SU-DHL-6 (cell line): ENCODE data around the gene CD3G.
A peak's percentile ranks its signal among the peaks of the same experiment; 100 is the strongest.
"Not testable (repeated sequence)": the region's sequence is repeated elsewhere in the genome, so short reads cannot be mapped to it uniquely, and the experiment has no call there.

Experiments
- H2AFZ ChIP-seq: fragments of 200-600 bp; sonication (generic); 2 replicates; pipeline ENCODE4 v1.6.1; 2014; ENCODE audit warnings: low read depth, mild to moderate bottlenecking, moderate library complexity, mixed read lengths, antibody characterized with exemption, low read length; ENCODE audit not compliant: severe bottlenecking
- H3F3A ChIP-seq: fragments of 200-600 bp; shearing (Covaris generic); 2 replicates; pipeline ENCODE4 v1.6.0; 2016; ENCODE audit warnings: antibody characterized with exemption, mild to moderate bottlenecking; ENCODE audit not compliant: insufficient read depth
- H3K27ac ChIP-seq: fragments of 200-600 bp; sonication (generic); 2 replicates; pipeline ENCODE4 v1.5.1; 2016; ENCODE audit warnings: low read depth, mild to moderate bottlenecking, low read length, moderate library complexity, mixed read lengths
- H3K27me3 ChIP-seq: fragments of 200-600 bp; sonication (generic), shearing (Covaris generic); 2 replicates; pipeline ENCODE4 v1.6.0; 2014; ENCODE audit warnings: mild to moderate bottlenecking, low read length
- H3K36me3 ChIP-seq: fragments of 200-600 bp; sonication (generic); 2 replicates; pipeline ENCODE4 v1.6.1; 2014; ENCODE audit warnings: mild to moderate bottlenecking, low read length, mixed read lengths
- H3K4me2 ChIP-seq: fragments of 300-600, 200-600 bp; shearing (Covaris generic), sonication (generic); 2 replicates; pipeline ENCODE4 v1.6.0; 2014; ENCODE audit warnings: low read length, low read depth, mild to moderate bottlenecking; ENCODE audit not compliant: poor library complexity, severe bottlenecking
- H3K4me3 ChIP-seq: fragments of 200-600 bp; sonication (generic); 2 replicates; pipeline ENCODE4 v1.5.1; 2014; ENCODE audit warnings: antibody characterized with exemption, low read length, mild to moderate bottlenecking, mixed read lengths; ENCODE audit not compliant: insufficient read depth, poor library complexity, severe bottlenecking
- H3K79me2 ChIP-seq: fragments of 200-600 bp; sonication (generic); 2 replicates; pipeline ENCODE4 v1.6.1; 2014; ENCODE audit warnings: mild to moderate bottlenecking, low read length, moderate library complexity; ENCODE audit not compliant: insufficient read depth
- H3K9ac ChIP-seq: fragments of 200-600 bp; sonication (generic); 2 replicates; pipeline ENCODE4 v1.7.0; 2014; ENCODE audit warnings: mild to moderate bottlenecking, low read length
- H3K9me2 ChIP-seq: fragments of 200-600 bp; sonication (generic); replicated peaks from 2 replicates; pipeline ENCODE4 v1.6.1; 2014; ENCODE audit warnings: low read length; ENCODE audit not compliant: insufficient read depth
- H3K9me3 ChIP-seq: fragments of 200-600 bp; sonication (generic); 2 replicates; pipeline ENCODE4 v1.6.1; 2014; ENCODE audit warnings: low read length, mixed read lengths; ENCODE audit not compliant: insufficient read depth
- H4K20me1 ChIP-seq: fragments of 200-600 bp; sonication (generic); 2 replicates; pipeline ENCODE4 v1.6.1; 2014; ENCODE audit warnings: low read depth, mild to moderate bottlenecking, antibody characterized with exemption, low read length, moderate library complexity, mixed read lengths
- EZH2phosphoT487 ChIP-seq: fragments of 200-600 bp; sonication (generic), shearing (Covaris generic); conservative IDR thresholded peaks from 2 replicates; pipeline ENCODE4 v1.6.1; 2018; ENCODE audit warnings: mild to moderate bottlenecking, antibody characterized with exemption, low read length, moderate library complexity, mixed read lengths
- TF ChIP-seq, protein P1 (sequence below): fragments of 200-600 bp; sonication (generic); IDR thresholded peaks from one replicate; pipeline ENCODE4 v1.5.1; 2017; ENCODE audit warnings: antibody characterized with exemption, mild to moderate bottlenecking, low read length, moderate library complexity; ENCODE audit not compliant: insufficient read depth, poor library complexity, severe bottlenecking

The CD3G gene

DNA sequence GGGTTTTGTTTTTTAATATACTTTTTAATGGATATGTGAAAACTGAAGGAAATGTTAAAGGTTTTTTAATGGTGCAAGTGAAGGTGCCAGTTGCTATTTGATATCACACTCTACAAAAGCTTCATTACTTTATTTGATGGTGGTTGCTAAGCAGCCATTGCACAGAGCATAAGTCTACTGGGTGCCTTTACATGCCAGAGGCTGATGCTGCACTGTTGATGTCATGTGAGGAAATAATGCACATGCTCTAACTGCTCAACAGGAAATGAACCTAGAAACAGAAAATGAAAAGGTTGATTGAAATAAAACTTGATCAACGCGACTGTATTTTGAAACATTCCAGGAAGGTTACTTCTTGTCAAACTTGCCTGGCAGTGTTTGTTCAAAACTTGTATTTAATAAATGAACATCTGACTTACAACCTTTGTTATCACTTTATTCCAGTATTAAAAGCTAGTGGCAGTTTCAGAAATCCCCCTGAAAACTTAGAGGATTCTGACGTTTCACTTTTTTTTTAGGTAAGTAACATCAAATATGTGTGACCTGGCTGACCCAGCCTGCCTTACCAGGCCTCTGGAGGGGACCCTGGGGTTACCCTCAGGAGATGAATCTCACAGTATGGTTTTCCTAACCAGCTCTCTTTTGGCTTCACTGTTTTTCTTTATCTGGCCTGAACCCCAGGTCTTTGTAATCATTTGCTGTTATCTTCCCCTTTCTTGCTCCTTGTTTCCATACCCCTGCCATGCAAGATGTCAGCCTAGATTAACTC lies 54.8 kb downstream of the CD3G start:
- Histone ChIP-seq H3K79me2 (peaks cover 26% of the 10 kb centered on the region), H3K4me3 (no peak overlapping the region), H4K20me1 (peaks cover 13% of the 10 kb centered on the region), H3K9me2 (no peaks in the 10 kb centered on the region), H2AFZ (no peak overlapping the region), H3K9me3 (no peaks in the 10 kb centered on the region), H3K36me3 (no peaks in the 10 kb centered on the region; the same call in 1 of the 2 replicates), H3K27me3 (no peaks in the 10 kb centered on the region), H3K27ac (peak overlapping the region; percentile 24; the same call in 1 of the 2 replicates), H3F3A (peaks cover 24% of the 10 kb centered on the region), H3K9ac (no peak overlapping the region), H3K4me2 (no peak overlapping the region)
- TF ChIP-seq, protein P1, sequence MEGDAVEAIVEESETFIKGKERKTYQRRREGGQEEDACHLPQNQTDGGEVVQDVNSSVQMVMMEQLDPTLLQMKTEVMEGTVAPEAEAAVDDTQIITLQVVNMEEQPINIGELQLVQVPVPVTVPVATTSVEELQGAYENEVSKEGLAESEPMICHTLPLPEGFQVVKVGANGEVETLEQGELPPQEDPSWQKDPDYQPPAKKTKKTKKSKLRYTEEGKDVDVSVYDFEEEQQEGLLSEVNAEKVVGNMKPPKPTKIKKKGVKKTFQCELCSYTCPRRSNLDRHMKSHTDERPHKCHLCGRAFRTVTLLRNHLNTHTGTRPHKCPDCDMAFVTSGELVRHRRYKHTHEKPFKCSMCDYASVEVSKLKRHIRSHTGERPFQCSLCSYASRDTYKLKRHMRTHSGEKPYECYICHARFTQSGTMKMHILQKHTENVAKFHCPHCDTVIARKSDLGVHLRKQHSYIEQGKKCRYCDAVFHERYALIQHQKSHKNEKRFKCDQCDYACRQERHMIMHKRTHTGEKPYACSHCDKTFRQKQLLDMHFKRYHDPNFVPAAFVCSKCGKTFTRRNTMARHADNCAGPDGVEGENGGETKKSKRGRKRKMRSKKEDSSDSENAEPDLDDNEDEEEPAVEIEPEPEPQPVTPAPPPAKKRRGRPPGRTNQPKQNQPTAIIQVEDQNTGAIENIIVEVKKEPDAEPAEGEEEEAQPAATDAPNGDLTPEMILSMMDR = no peak
- no peak for TF ChIP-seq EZH2phosphoT487

DNA sequence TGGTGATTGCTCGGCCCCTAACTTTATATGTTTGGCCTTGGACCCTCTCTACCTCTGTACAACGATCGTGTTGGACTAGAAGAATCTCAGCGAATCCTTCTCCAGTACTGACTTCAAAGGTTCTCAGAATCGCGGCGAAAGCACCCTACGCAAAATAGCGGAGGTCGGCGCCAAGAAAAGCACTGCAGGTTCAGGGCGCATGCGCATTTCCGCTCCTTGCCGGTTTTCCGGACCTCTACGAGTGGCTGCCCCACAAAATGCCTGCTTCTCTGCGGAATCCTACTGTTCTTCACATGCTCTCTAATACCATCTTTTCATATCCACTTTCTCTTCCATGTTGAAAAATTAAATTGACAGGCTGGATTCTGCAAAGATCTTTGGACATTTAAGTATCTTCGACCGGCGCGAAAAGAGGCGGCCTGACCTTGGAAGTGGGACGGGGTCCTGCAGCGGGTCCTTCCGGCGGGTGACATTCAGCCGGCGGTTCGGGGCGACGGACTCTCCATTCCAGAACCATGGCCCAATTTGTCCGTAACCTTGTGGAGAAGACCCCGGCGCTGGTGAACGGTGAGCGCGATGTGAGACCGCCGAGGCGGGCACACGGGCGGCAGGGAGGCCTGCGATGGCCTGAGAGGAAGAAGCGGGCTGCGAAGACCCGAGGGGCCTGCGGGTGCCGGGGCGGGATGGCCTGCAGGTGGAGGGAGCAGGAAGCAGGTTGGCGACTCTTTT lies 57.2 kb downstream of the CD3G start, which contains the start of gene ATP5MG:
Gene ATP5MG, plus strand, starts transcription at position 456 of the 729 bp plus-strand sequence. Its CDS starts 60 bp downstream, at position 516.
- TF ChIP-seq EZH2phosphoT487 = no peak
- TF ChIP-seq, protein P1 = no peak
- Histone ChIP-seq H3K9me3 (no peaks in the 10 kb centered on the region), H4K20me1 (peaks cover 24% of the 10 kb centered on the region), H3K27me3 (no peaks in the 10 kb centered on the region), H3K9me2 (no peaks in the 10 kb centered on the region), H3K4me2 (peak within 1 kb of the TSS; percentile 82), H3K36me3 (peaks cover 12% of the 10 kb centered on the region), H3F3A (peaks cover 24% of the 10 kb centered on the region), H2AFZ (peak within 1 kb of the TSS; percentile 44), H3K79me2 (peaks cover 49% of the 10 kb centered on the region), H3K27ac (peak within 1 kb of the TSS; percentile 72), H3K4me3 (peak within 1 kb of the TSS; percentile 97), H3K9ac (peak within 1 kb of the TSS; percentile 82)

DNA sequence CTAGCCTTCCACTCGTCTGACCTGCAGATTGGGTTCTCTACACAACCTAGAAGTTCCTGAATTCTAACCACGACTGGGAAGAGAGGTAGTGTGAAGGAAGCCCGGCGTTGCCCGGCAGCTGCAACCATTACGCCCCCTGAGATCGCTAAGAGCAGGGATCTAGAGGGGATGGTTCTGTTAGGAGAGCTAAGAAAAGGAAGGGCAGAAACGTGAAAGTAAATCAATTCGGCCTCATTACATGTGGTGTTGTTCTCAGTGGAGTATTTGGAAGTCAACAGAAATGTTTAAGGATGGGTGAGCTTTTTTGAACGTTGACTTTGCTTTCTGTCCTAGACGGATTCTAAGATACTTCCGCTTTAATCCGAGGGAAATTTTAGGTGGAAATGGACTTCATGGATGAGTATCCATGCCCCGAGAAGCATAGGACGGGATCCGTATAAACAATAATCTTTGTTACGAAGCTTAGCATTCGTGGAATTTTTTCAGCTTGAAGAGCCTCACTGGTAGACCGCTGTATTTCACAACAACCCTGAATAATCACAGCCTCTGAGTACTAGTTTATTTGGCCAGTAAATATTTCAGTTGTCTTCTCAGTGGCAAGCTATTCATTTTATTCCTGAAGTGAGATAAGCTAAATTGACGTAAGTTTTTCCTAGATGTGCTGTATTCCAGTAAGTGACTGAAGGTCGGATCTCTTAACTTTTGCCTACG lies 57.9 kb downstream of the CD3G start:
- Histone ChIP-seq H3F3A (peaks cover 20% of the 10 kb centered on the region), H3K79me2 (peaks cover 57% of the 10 kb centered on the region), H2AFZ (peak overlapping the region; percentile 44), H3K27ac (peak overlapping the region; percentile 72), H3K4me2 (peak overlapping the region; percentile 82), H3K9me3 (no peaks in the 10 kb centered on the region), H3K36me3 (peaks cover 18% of the 10 kb centered on the region), H3K4me3 (peak overlapping the region; percentile 97), H4K20me1 (peaks cover 24% of the 10 kb centered on the region), H3K9me2 (no peaks in the 10 kb centered on the region), H3K27me3 (no peaks in the 10 kb centered on the region), H3K9ac (peak overlapping the region; percentile 82)
- TF ChIP-seq, protein P1 = no peak
- no peak for TF ChIP-seq EZH2phosphoT487

DNA sequence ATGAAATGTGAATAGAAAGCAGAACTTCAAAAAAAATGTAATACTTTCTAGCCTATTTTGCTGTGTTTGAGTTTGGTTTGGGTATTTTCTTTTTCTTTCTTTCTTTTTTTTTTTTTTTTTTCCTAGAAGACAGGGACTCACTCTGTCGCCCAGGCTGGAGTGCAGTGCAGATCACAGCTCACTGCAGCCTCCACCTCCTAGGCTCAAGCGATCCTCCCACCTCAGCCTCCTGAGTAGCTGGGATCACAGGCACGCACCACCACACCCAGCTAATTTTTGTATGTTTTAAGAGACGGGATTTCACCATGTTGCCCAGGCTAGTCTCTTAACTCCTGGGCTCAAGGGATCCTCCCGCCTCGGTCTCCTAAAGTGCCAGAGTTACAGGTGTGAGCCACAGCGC lies 58.5 kb downstream of the CD3G start:
- not testable (repeated sequence) for H2AFZ ChIP-seq, H3K9me3 ChIP-seq, H3K27me3 ChIP-seq, H3K9me2 ChIP-seq, H3K27ac ChIP-seq
- Histone ChIP-seq H3K36me3 (peaks cover 24% of the 10 kb centered on the region), H4K20me1 (peaks cover 24% of the 10 kb centered on the region), H3K79me2 (peaks cover 62% of the 10 kb centered on the region), H3K9ac (peak overlapping the region; percentile 82), H3K4me3 (peak overlapping the region; percentile 97), H3F3A (peaks cover 18% of the 10 kb centered on the region), H3K4me2 (peak overlapping the region; percentile 82)
